ENCODE results near the gene DYNC1LI1. TPM values are rescaled to one million over a fixed set of nuclear protein-coding genes. Genes with fewer than 3 reads are reported as not detected.

Gene DYNC1LI1
- polyA plus RNA-seq, 1 donor from 2014 or later = 94.5 TPM

- H3K9me2 ChIP-seq (ENCODE audit: insufficient read depth, low read length) = no peaks in the 10 kb centered on the region
- peaks cover 9% of the 10 kb centered on the region for H4K20me1 ChIP-seq (ENCODE audit: insufficient read depth)
- H3K4me2 ChIP-seq (ENCODE audit: low read length) = no peak overlapping the region
- H3K4me3 ChIP-seq (ENCODE audit: low read length) = no peak overlapping the region
- H3K9me3 ChIP-seq (ENCODE audit: low read length) = no peaks in the 10 kb centered on the region
- no peak overlapping the region for H3K27ac ChIP-seq (ENCODE audit: low read length)
- TF ChIP-seq POLR2AphosphoS5 (IDR thresholded peaks at IDR 0.05) = no peak
- H3K79me2 ChIP-seq (replicated peaks; ENCODE audit: insufficient read depth, low read length) = peaks cover 83% of the 10 kb centered on the region
- no peak overlapping the region for H3K9ac ChIP-seq (ENCODE audit: low read length)
- no peaks in the 10 kb centered on the region for H3K36me3 ChIP-seq (ENCODE audit: insufficient read depth, low read length)
- H2AFZ ChIP-seq (ENCODE audit: low read depth, low read length) = no peak overlapping the region
- no peaks in the 10 kb centered on the region for H3K27me3 ChIP-seq (ENCODE audit: insufficient read depth, low read depth, low read length)
- H3F3A ChIP-seq (ENCODE audit: insufficient read depth, low read length, poor library complexity, severe bottlenecking) = no peaks in the 10 kb centered on the region
Measured at GRCh38 chr3:32556332-32556731, 14.3 kb downstream of the DYNC1LI1 start.

DNA sequence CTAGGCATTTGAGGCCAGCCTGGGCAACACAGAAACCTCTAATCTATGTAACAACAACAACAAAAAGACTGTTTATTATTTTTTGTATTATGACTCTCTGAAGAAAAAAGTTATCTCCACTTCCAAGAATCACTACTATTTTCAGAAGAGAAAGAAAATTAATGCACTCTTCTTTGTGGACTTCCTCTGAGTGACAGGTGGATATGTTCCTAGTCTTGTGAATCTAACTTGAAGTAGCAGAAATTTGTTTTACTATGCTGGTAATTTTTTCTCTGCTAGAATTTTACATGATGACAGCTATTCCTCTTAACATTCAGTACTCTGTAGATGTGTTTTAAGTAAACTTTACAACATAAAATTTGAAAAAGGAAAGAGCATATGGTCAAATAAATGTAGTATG, 16.7 kb downstream of the DYNC1LI1 start:
- no peaks in the 10 kb centered on the region for H3K27me3 ChIP-seq (ENCODE audit: insufficient read depth, low read depth, low read length)
- peaks cover 84% of the 10 kb centered on the region for H3K79me2 ChIP-seq (replicated peaks; ENCODE audit: insufficient read depth, low read length)
- no peak overlapping the region for H2AFZ ChIP-seq (ENCODE audit: low read depth, low read length)
- H3K27ac ChIP-seq (ENCODE audit: low read length) = no peak overlapping the region
- no peaks in the 10 kb centered on the region for H3K36me3 ChIP-seq (ENCODE audit: insufficient read depth, low read length)
- H3K4me3 ChIP-seq (ENCODE audit: low read length) = no peak overlapping the region
- H3K9me2 ChIP-seq (ENCODE audit: insufficient read depth, low read length) = no peaks in the 10 kb centered on the region
- H4K20me1 ChIP-seq (ENCODE audit: insufficient read depth) = peaks cover 8% of the 10 kb centered on the region
- H3F3A ChIP-seq (ENCODE audit: insufficient read depth, low read length, poor library complexity, severe bottlenecking) = no peaks in the 10 kb centered on the region
- no peak overlapping the region for H3K9ac ChIP-seq (ENCODE audit: low read length)
- TF ChIP-seq MXI1 (conservative IDR thresholded peaks at IDR 0.05; ENCODE audit: poor library complexity, severe bottlenecking) (no peak), RAD21 (conservative IDR thresholded peaks at IDR 0.05) (no peak), EP300 (conservative IDR thresholded peaks at IDR 0.05; ENCODE audit: poor library complexity, severe bottlenecking) (no peak), TAF1 (IDR thresholded peaks at IDR 0.05; ENCODE audit: low read depth) (no peak), POLR2AphosphoS5 (IDR thresholded peaks at IDR 0.05) (no peak), EZH2 (IDR thresholded peaks at IDR 0.05; ENCODE audit: borderline replicate concordance, insufficient read depth, low read length, poor library complexity, severe bottlenecking) (no peak)
- no peaks in the 10 kb centered on the region for H3K9me3 ChIP-seq (ENCODE audit: low read length)
- no peak overlapping the region for H3K4me2 ChIP-seq (ENCODE audit: low read length)

DNA sequence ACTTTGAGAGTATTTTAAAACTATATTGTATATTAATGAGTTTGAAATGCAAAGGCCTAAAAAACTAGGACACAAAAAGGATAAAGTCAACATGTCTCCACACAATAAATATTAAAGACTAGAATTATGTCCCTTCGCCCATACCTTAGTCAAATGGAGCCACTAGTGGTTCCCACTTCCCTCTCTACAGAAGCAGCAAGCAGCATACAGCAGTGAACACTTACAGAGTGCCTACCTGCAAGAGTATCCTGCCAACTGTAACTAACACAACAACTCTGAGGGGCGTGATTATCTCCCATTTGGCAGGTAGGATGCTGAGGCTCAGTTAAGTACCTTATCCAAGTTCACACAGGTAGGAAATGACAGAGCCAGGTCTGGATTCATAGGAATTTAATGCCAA, 17.2 kb downstream of the DYNC1LI1 start:
- TF ChIP-seq, protein P1, sequence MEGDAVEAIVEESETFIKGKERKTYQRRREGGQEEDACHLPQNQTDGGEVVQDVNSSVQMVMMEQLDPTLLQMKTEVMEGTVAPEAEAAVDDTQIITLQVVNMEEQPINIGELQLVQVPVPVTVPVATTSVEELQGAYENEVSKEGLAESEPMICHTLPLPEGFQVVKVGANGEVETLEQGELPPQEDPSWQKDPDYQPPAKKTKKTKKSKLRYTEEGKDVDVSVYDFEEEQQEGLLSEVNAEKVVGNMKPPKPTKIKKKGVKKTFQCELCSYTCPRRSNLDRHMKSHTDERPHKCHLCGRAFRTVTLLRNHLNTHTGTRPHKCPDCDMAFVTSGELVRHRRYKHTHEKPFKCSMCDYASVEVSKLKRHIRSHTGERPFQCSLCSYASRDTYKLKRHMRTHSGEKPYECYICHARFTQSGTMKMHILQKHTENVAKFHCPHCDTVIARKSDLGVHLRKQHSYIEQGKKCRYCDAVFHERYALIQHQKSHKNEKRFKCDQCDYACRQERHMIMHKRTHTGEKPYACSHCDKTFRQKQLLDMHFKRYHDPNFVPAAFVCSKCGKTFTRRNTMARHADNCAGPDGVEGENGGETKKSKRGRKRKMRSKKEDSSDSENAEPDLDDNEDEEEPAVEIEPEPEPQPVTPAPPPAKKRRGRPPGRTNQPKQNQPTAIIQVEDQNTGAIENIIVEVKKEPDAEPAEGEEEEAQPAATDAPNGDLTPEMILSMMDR (IDR thresholded peaks at IDR 0.05; ENCODE audit: poor library complexity, severe bottlenecking) = no peak
- TF ChIP-seq MXI1 (conservative IDR thresholded peaks at IDR 0.05; ENCODE audit: poor library complexity, severe bottlenecking) (no peak), EP300 (conservative IDR thresholded peaks at IDR 0.05; ENCODE audit: poor library complexity, severe bottlenecking) (no peak)
- no peak overlapping the region for H2AFZ ChIP-seq (ENCODE audit: low read depth, low read length)
- H3K27ac ChIP-seq (ENCODE audit: low read length) = no peak overlapping the region
- H3K9me3 ChIP-seq (ENCODE audit: low read length) = no peaks in the 10 kb centered on the region
- no peaks in the 10 kb centered on the region for H3F3A ChIP-seq (ENCODE audit: insufficient read depth, low read length, poor library complexity, severe bottlenecking)
- H4K20me1 ChIP-seq (ENCODE audit: insufficient read depth) = peaks cover 8% of the 10 kb centered on the region
- no peaks in the 10 kb centered on the region for H3K27me3 ChIP-seq (ENCODE audit: insufficient read depth, low read depth, low read length)
- peaks cover 85% of the 10 kb centered on the region for H3K79me2 ChIP-seq (replicated peaks; ENCODE audit: insufficient read depth, low read length)
- no peak overlapping the region for H3K4me3 ChIP-seq (ENCODE audit: low read length)
- H3K36me3 ChIP-seq (ENCODE audit: insufficient read depth, low read length) = no peaks in the 10 kb centered on the region
- no peak overlapping the region for H3K4me2 ChIP-seq (ENCODE audit: low read length)
- H3K9ac ChIP-seq (ENCODE audit: low read length) = no peak overlapping the region
- no peaks in the 10 kb centered on the region for H3K9me2 ChIP-seq (ENCODE audit: insufficient read depth, low read length)

DNA sequence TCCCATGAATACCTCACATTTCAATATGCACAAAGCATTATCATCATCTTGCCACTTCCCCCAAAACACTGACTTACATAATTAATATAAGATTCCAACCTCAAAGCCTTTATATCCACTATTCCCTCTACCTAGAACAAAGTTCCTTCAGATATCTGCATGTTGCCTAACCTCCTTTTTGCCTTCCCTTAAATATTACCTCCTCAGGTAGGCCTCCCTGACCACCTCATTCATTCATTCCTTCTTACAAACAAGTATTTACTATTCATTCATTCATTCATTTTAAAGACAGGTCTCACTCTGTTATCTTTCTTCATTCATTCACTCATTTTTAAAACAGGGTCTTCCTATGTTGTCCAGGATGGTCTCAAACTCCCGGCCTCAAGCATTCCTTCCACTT, 18.6 kb downstream of the DYNC1LI1 start:
- Histone ChIP-seq H3K27ac (ENCODE audit: low read length) (no peak overlapping the region), H3K36me3 (ENCODE audit: insufficient read depth, low read length) (no peaks in the 10 kb centered on the region), H3K79me2 (replicated peaks; ENCODE audit: insufficient read depth, low read length) (peaks cover 84% of the 10 kb centered on the region), H3K27me3 (ENCODE audit: insufficient read depth, low read depth, low read length) (no peaks in the 10 kb centered on the region), H3K9me2 (ENCODE audit: insufficient read depth, low read length) (no peaks in the 10 kb centered on the region), H3K9ac (ENCODE audit: low read length) (no peak overlapping the region), H3K4me2 (ENCODE audit: low read length) (no peak overlapping the region), H3K4me3 (ENCODE audit: low read length) (no peak overlapping the region), H4K20me1 (ENCODE audit: insufficient read depth) (peaks cover 8% of the 10 kb centered on the region), H2AFZ (ENCODE audit: low read depth, low read length) (no peak overlapping the region), H3F3A (ENCODE audit: insufficient read depth, low read length, poor library complexity, severe bottlenecking) (no peaks in the 10 kb centered on the region), H3K9me3 (ENCODE audit: low read length) (no peaks in the 10 kb centered on the region)
- TF ChIP-seq, protein P1 (IDR thresholded peaks at IDR 0.05; ENCODE audit: poor library complexity, severe bottlenecking) = no peak
- TF ChIP-seq EZH2 (IDR thresholded peaks at IDR 0.05; ENCODE audit: borderline replicate concordance, insufficient read depth, low read length, poor library complexity, severe bottlenecking) (no peak), SMC3 (conservative IDR thresholded peaks at IDR 0.05; ENCODE audit: poor library complexity) (no peak), EP300 (conservative IDR thresholded peaks at IDR 0.05; ENCODE audit: poor library complexity, severe bottlenecking) (no peak), POLR2AphosphoS5 (IDR thresholded peaks at IDR 0.05) (no peak), RAD21 (conservative IDR thresholded peaks at IDR 0.05) (no peak), MXI1 (conservative IDR thresholded peaks at IDR 0.05; ENCODE audit: poor library complexity, severe bottlenecking) (no peak), TAF1 (IDR thresholded peaks at IDR 0.05; ENCODE audit: low read depth) (no peak)
- TF ChIP-seq, protein P2, sequence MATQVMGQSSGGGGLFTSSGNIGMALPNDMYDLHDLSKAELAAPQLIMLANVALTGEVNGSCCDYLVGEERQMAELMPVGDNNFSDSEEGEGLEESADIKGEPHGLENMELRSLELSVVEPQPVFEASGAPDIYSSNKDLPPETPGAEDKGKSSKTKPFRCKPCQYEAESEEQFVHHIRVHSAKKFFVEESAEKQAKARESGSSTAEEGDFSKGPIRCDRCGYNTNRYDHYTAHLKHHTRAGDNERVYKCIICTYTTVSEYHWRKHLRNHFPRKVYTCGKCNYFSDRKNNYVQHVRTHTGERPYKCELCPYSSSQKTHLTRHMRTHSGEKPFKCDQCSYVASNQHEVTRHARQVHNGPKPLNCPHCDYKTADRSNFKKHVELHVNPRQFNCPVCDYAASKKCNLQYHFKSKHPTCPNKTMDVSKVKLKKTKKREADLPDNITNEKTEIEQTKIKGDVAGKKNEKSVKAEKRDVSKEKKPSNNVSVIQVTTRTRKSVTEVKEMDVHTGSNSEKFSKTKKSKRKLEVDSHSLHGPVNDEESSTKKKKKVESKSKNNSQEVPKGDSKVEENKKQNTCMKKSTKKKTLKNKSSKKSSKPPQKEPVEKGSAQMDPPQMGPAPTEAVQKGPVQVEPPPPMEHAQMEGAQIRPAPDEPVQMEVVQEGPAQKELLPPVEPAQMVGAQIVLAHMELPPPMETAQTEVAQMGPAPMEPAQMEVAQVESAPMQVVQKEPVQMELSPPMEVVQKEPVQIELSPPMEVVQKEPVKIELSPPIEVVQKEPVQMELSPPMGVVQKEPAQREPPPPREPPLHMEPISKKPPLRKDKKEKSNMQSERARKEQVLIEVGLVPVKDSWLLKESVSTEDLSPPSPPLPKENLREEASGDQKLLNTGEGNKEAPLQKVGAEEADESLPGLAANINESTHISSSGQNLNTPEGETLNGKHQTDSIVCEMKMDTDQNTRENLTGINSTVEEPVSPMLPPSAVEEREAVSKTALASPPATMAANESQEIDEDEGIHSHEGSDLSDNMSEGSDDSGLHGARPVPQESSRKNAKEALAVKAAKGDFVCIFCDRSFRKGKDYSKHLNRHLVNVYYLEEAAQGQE (IDR thresholded peaks at IDR 0.05; ENCODE audit: borderline replicate concordance) = no peak

All from neural cell (in vitro differentiated cells).